Esophagus (tissue), 2 donors: Measurements from ENCODE around the gene ARHGAP5. TPM values are rescaled to one million over a fixed set of nuclear protein-coding genes. Genes with fewer than 3 reads are reported as not detected.

Experiments used
- H3K27ac ChIP-seq, 2 donors: one replicate each; pipeline ENCODE4 v1.5.1; 2013; ENCODE audit warnings: low read depth in 2 of 2, mild to moderate bottlenecking in 2 of 2, inconsistent platforms in 1 of 2, low read length in 1 of 2, moderate library complexity in 1 of 2
- H3K27me3 ChIP-seq, 2 donors: one replicate each; pipeline ENCODE4 v1.6.1; 2013; ENCODE audit warnings: low read length in 2 of 2, control low read depth in 1 of 2, mild to moderate bottlenecking in 1 of 2; ENCODE audit not compliant: insufficient read depth in 2 of 2, control insufficient read depth in 1 of 2
- H3K36me3 ChIP-seq, 2 donors: one replicate each; pipeline ENCODE4 v1.6.1; 2013; ENCODE audit warnings: low read length in 1 of 2; ENCODE audit not compliant: control insufficient read depth in 2 of 2, insufficient read depth in 2 of 2
- H3K4me1 ChIP-seq, 2 donors: one replicate each; pipeline ENCODE4 v1.6.1; 2013; ENCODE audit warnings: low read length in 1 of 2; ENCODE audit not compliant: control insufficient read depth in 2 of 2, insufficient read depth in 2 of 2
- H3K4me3 ChIP-seq, 2 donors: one replicate each; pipeline ENCODE4 v1.5.1; 2013; ENCODE audit warnings: low read length in 2 of 2, mild to moderate bottlenecking in 2 of 2, low read depth in 1 of 2, moderate library complexity in 1 of 2
- H3K9me3 ChIP-seq, 2 donors: one replicate each; pipeline ENCODE4 v1.6.1; 2013; ENCODE audit warnings: mild to moderate bottlenecking in 2 of 2, low read depth in 1 of 2, low read length in 1 of 2, moderate library complexity in 1 of 2; ENCODE audit not compliant: control insufficient read depth in 2 of 2, insufficient read depth in 1 of 2
- WGBS, 2 donors: extraction: QIAGEN DNeasy Blood & Tissue Kit; methylation state at CpG; one replicate each; pipeline ENCODE4 v1.1.7; 2013; 5-methylcytosine and 5-hydroxymethylcytosine counted together
- polyA plus RNA-seq, 2 donors: library from polyadenylated mRNA; stranded (reverse); fragments of 200-250 nt; gene quantifications; one replicate each; pipeline ENCODE4 v1.2.3, GENCODE V29; 2013
- donor health status: healthy with polysubstance abuse.
- donor health status: Bipolar disorder and iron deficiency.

ARHGAP5 gene
- polyA plus RNA-seq, 2 donors = 22.3 to 32.7 TPM

DNA sequence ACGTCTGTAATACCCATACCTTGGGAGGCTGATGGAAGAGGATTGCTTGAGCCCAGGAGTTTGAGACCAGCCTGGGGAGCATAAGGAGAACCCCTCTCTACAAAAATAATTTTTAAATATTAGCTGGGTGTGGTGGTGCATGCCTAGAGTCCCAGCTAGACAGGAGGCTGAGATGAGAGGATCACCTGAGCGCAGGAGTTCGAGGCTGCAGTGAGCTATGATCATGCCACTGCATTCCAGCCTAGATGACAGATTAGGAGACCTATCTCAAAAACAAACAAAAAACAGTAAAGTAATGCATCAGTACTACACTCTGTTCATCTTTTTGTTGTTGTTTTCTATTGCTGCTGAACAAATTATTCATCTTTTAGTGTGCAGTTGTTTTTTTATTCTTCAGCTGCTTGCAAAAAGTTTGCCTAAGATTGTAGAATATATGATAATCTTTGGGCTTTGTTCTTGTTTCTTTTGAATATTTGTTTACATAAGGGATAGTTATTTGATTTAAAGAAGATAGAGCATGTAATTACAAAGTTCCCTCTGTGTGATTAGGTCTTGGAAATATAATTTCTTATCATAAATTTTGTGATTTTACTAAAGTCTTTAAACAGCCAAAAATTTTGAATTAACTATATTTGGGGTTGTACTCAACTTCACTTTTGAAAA is 8.2 kb downstream of the ARHGAP5 start:
- WGBS, 2 donors = 87 to 90% methylated on average over 3 of the region's 3 CpGs
- Histone ChIP-seq H3K4me3 (no peak overlapping the region), H3K27ac (no peak overlapping the region), H3K9me3 (no peaks in the 10 kb centered on the region), H3K36me3 (no peaks in the 10 kb centered on the region), H3K4me1 (peaks cover 0 to 3% of the 10 kb centered on the region in 2 donors), H3K27me3 (no peaks in the 10 kb centered on the region)

DNA sequence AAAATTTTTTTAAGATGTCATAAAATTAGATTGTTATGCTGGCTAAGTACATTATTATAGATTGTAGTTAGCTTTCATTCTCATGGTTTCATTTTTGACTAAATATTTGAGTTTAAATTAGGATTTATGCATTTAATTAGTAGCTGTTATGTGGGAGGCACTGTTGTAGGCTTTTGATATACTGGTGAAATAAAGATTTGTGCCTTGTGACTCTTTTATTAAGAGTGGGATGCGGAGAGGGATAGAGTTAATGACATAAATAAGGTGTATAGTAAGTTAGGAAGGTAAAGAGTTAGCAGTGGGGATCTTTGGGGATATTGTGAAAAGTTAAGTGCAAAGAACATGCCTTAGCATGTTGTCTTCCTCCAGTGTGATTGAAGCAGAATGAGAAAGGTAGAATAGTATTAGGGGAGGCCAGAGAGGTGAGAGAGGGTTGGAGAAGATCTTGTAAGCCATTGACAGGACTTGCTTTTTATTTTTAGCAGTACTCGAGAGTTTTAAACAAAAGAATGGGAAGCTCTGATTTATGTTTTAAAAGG is 8.8 kb downstream of the ARHGAP5 start:
- no peak overlapping the region for H3K27ac ChIP-seq

GRCh38 chr14:32087173-32087861 is 10.2 kb downstream of the ARHGAP5 start:
- WGBS, 2 donors = 91 to 95% methylated on average over 3 of the region's 3 CpGs
- no peaks in the 10 kb centered on the region for H3K27me3 ChIP-seq
- no peak overlapping the region for H3K27ac ChIP-seq
- no peaks in the 10 kb centered on the region for H3K36me3 ChIP-seq
- H3K4me3 ChIP-seq = no peak overlapping the region
- H3K4me1 ChIP-seq = no peaks in the 10 kb centered on the region
- H3K9me3 ChIP-seq = no peaks in the 10 kb centered on the region

More for the DNA sequence above, 8.8 kb downstream of the ARHGAP5 start:
- H3K36me3 ChIP-seq = no peaks in the 10 kb centered on the region
- H3K4me1 ChIP-seq = peaks cover 0 to 3% of the 10 kb centered on the region in 2 donors
- WGBS, 2 donors = 54 to 55% methylated on average over 2 of the region's 2 CpGs
- no peaks in the 10 kb centered on the region for H3K9me3 ChIP-seq
- H3K27me3 ChIP-seq = no peaks in the 10 kb centered on the region
- H3K4me3 ChIP-seq = no peak overlapping the region

DNA sequence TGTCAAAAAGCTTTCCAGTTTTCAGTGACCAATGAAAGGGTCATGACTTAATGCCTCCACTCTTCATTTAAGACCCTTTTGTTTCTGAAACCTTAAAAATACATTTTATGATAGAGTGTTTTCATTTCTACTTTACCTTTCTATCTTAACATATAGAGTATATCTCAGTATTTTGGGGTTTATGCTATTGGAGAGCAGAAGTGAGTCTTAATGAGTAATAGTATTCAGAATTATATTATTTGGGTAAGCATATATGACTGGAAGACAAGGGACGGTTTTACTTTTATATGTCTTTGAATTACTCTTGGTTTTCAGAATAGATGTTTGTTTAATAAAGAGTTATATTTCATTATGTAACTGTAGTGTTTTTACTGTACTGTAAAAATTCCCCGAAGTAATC is 10.8 kb downstream of the ARHGAP5 start:
- H3K36me3 ChIP-seq = peaks cover 2 to 3% of the 10 kb centered on the region in 2 donors
- H3K4me3 ChIP-seq = no peak overlapping the region
- 53 to 61% methylated on average over 2 of the region's 2 CpGs for WGBS, 2 donors
- no peaks in the 10 kb centered on the region for H3K9me3 ChIP-seq
- no peak overlapping the region for H3K27ac ChIP-seq
- no peaks in the 10 kb centered on the region for H3K4me1 ChIP-seq
- no peaks in the 10 kb centered on the region for H3K27me3 ChIP-seq

- H3K36me3 ChIP-seq = peaks cover 3 to 5% of the 10 kb centered on the region in 2 donors
- no peaks in the 10 kb centered on the region for H3K27me3 ChIP-seq
- no peaks in the 10 kb centered on the region for H3K9me3 ChIP-seq
- no peak overlapping the region for H3K4me3 ChIP-seq
- 92 to 96% methylated on average over 6 of the region's 6 CpGs for WGBS, 2 donors
- H3K27ac ChIP-seq = no peak overlapping the region
- H3K4me1 ChIP-seq = no peaks in the 10 kb centered on the region
Measured at GRCh38 chr14:32090686-32091085, 13.6 kb downstream of the ARHGAP5 start.

DNA sequence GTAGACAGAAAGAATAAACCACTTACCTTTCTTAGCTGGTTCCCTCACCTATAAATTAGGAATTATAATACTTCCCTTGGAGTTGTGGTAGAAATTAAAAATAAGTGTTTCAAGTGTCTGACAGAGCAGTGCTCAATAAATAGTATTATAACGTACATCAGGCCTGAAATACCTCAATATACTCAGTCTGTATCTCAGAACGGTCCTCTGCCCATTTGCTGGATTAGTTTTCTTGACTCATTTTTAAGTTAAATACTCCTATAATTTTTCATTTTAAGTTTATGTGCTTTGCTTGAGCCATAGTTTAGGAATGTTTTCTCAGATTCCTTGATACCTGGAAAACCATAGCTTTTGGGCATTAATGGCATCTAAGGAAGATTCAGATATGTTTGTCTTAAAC is 22.4 kb downstream of the ARHGAP5 start:
- WGBS, 2 donors = 97% methylated on average over 2 of the region's 2 CpGs
- no peak overlapping the region for H3K4me3 ChIP-seq
- no peak overlapping the region for H3K27ac ChIP-seq
- no peaks in the 10 kb centered on the region for H3K27me3 ChIP-seq
- H3K36me3 ChIP-seq = no peaks in the 10 kb centered on the region
- H3K4me1 ChIP-seq = no peaks in the 10 kb centered on the region
- no peaks in the 10 kb centered on the region for H3K9me3 ChIP-seq

DNA sequence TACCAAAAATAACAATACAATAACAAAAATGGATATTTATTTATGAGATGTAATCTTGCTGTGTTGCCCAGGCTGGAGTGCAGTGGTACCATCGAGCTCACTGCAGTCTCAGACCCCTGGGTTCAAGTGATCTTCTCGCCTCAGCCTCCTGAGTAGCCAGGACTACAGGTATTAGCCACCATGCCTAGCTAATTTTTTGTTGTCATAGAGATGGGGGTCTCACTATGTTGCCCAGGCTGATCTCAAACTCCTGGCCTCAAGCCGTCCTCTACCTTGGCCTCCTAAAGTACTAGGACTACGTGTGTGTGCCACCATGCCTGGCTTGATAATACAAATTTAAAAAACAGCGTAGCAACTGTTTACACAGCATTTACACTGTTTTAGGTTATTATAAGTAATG is 23.1 kb downstream of the ARHGAP5 start:
- Histone ChIP-seq H3K9me3 (no peaks in the 10 kb centered on the region), H3K4me3 (no peak overlapping the region), H3K36me3 (no peaks in the 10 kb centered on the region), H3K27ac (no peak overlapping the region), H3K4me1 (no peaks in the 10 kb centered on the region), H3K27me3 (no peaks in the 10 kb centered on the region)
- 95 to 98% methylated on average over 5 of the region's 5 CpGs for WGBS, 2 donors

GRCh38 chr14:32102152-32102787 is 25.2 kb downstream of the ARHGAP5 start:
- H3K36me3 ChIP-seq = no peaks in the 10 kb centered on the region
- WGBS, 2 donors = 84% methylated on average over 3 of the region's 3 CpGs
- no peak overlapping the region for H3K4me3 ChIP-seq
- no peaks in the 10 kb centered on the region for H3K27me3 ChIP-seq
- H3K27ac ChIP-seq = no peak overlapping the region
- no peaks in the 10 kb centered on the region for H3K9me3 ChIP-seq
- no peaks in the 10 kb centered on the region for H3K4me1 ChIP-seq

DNA sequence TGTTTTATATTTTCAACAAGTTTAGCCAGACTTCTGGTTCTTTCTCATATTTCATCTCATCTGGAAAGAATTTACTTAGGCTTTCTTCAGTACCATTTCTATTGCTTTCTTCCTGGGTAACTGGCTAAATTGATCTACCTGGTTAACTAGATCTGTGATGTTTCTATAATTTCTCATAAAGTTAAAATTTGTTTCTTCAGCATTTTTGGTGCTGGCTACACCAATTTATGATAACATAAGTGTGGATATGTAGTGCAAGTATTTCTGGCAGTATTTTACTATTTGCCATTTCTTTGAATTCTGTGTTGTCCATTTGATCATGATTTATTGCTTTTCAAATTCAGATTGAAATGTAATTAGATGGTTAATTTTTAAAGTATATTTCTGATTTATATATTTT is 25.9 kb downstream of the ARHGAP5 start:
- H3K4me1 ChIP-seq = no peaks in the 10 kb centered on the region
- H3K4me3 ChIP-seq = no peak overlapping the region
- H3K27ac ChIP-seq = no peak overlapping the region
- H3K27me3 ChIP-seq = no peaks in the 10 kb centered on the region
- no peaks in the 10 kb centered on the region for H3K9me3 ChIP-seq
- no peaks in the 10 kb centered on the region for H3K36me3 ChIP-seq
